A549 (cell line): ENCODE measurements around the gene GNL2.

ENCODE experiments used
- CHD4 ChIP-seq: fragments of 200-600 bp; sonication (generic); IDR thresholded peaks from 2 replicates; pipeline ENCODE4 v1.6.1; 2016; ENCODE audit warnings: antibody characterized with exemption, mild to moderate bottlenecking, borderline replicate concordance
- EP300 ChIP-seq, 2 experiments: fragments of >200 bp; sonication (Bioruptor Twin); formaldehyde crosslinking; IDR thresholded peaks; 2 replicates in 1 of 2; 3 replicates in 1 of 2; pipeline ENCODE4 v1.6.1; 2016 to 2017
- MYC ChIP-seq: IDR thresholded peaks from 2 replicates; pipeline ENCODE4 v1.6.1; 2012; ENCODE audit warnings: mild to moderate bottlenecking, inconsistent platforms, low read length, improper control_type of control experiment, borderline replicate concordance
- NFE2L2 ChIP-seq: fragments of 150-350 bp; conservative IDR thresholded peaks from 2 replicates; pipeline ENCODE4 v1.6.1; 2014; ENCODE audit warnings: low read length
- RAD21 ChIP-seq, 2 experiments: fragments of >200 bp in 1 of 2; sonication (Bioruptor Twin) in 1 of 2; formaldehyde crosslinking in 1 of 2; IDR thresholded peaks in 1 of 2; conservative IDR thresholded peaks in 1 of 2; 2 replicates in 1 of 2; 3 replicates in 1 of 2; pipeline ENCODE4 v1.6.1; 2012 to 2018; ENCODE audit warnings: inconsistent platforms in 1 of 2
- RNF2 ChIP-seq: fragments of 200-600 bp; sonication (generic); IDR thresholded peaks from 2 replicates; pipeline ENCODE4 v1.6.1; 2016; ENCODE audit warnings: low read depth, mild to moderate bottlenecking, antibody characterized with exemption, moderate library complexity, borderline replicate concordance
- SMC3 ChIP-seq: fragments of >200 bp; sonication (Bioruptor Twin); formaldehyde crosslinking; IDR thresholded peaks from 3 replicates; pipeline ENCODE4 v1.6.1; 2018; ENCODE audit warnings: inconsistent platforms
- TP53 ChIP-seq: fragments of 250-450 bp; sonication (Bioruptor Pico); IDR thresholded peaks from 2 replicates; pipeline ENCODE4 v1.5.0; 2021; ENCODE audit warnings: mild to moderate bottlenecking, moderate library complexity
- TF ChIP-seq, protein P1 (sequence below): fragments of >200 bp; sonication (Bioruptor Twin); formaldehyde crosslinking; IDR thresholded peaks from 3 replicates; pipeline ENCODE4 v1.5.1; 2016

- TF ChIP-seq, protein P1, sequence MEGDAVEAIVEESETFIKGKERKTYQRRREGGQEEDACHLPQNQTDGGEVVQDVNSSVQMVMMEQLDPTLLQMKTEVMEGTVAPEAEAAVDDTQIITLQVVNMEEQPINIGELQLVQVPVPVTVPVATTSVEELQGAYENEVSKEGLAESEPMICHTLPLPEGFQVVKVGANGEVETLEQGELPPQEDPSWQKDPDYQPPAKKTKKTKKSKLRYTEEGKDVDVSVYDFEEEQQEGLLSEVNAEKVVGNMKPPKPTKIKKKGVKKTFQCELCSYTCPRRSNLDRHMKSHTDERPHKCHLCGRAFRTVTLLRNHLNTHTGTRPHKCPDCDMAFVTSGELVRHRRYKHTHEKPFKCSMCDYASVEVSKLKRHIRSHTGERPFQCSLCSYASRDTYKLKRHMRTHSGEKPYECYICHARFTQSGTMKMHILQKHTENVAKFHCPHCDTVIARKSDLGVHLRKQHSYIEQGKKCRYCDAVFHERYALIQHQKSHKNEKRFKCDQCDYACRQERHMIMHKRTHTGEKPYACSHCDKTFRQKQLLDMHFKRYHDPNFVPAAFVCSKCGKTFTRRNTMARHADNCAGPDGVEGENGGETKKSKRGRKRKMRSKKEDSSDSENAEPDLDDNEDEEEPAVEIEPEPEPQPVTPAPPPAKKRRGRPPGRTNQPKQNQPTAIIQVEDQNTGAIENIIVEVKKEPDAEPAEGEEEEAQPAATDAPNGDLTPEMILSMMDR: no peak
- TF ChIP-seq TP53 (no peak), EP300 (IDR thresholded peaks at IDR 0.05) (no peak), SMC3 (no peak), NFE2L2 (no peak), CHD4 (no peak), MYC (no peak), RNF2 (no peak), RAD21 (conservative IDR thresholded peaks at IDR 0.05 in 1 of 2, IDR thresholded peaks at IDR 0.05 in 1 of 2) (no peak)
Measured at GRCh38 chr1:37556712-37557196, 39.0 kb downstream of the GNL2 start, which contains the start of gene DNALI1.
